Activated T-cell treated with anti-CD3 and anti-CD28 coated beads, Interleukin-2, amount 50 U/mL, for 72 hours (primary cell): ENCODE measurements around the gene ZFPM1. TPM values are rescaled to one million over a fixed set of nuclear protein-coding genes. Genes with fewer than 3 reads are reported as not detected.

Experiments used
- ATAC-seq, 2 donors: fragments of 150-1000 bp; cut with Tn5 transposase; replicated peaks in 1 of 2; 2 replicates each; pipeline ENCODE4 v1.10.0; 2021; ENCODE audit warnings: moderate library complexity in 2 of 2, mild to moderate bottlenecking in 1 of 2
- DNase-seq, 2 donors: peaks; one replicate each; pipeline ENCODE4 v3.0.0; 2021 to 2022; ENCODE audit warnings: mixed read lengths in 1 of 2
- H3K27ac Mint-ChIP-seq: one replicate; pipeline ENCODE4 v1.8.0; 2022; ENCODE audit warnings: mild to moderate bottlenecking, moderate library complexity, mixed read lengths
- H3K27me3 Mint-ChIP-seq: one replicate; pipeline ENCODE4 v1.8.0; 2022; ENCODE audit warnings: low read depth, mixed read lengths
- H3K36me3 Mint-ChIP-seq, 2 donors: one replicate each; pipeline ENCODE4 v1.8.0; 2022; ENCODE audit warnings: mixed read lengths in 2 of 2, mild to moderate bottlenecking in 1 of 2; ENCODE audit not compliant: insufficient read depth in 2 of 2
- H3K4me1 Mint-ChIP-seq: one replicate; pipeline ENCODE4 v1.8.0; 2022; ENCODE audit warnings: low read depth, mixed read lengths
- H3K4me3 Mint-ChIP-seq, 2 donors: one replicate each; pipeline ENCODE4 v1.8.0; 2022; ENCODE audit warnings: mild to moderate bottlenecking in 2 of 2, mixed read lengths in 2 of 2, moderate library complexity in 2 of 2
- H3K9me3 Mint-ChIP-seq, 2 donors: one replicate each; pipeline ENCODE4 v1.8.0; 2022; ENCODE audit warnings: mixed read lengths in 2 of 2
- total RNA-seq, 2 donors: library from RNA; stranded (reverse); gene quantifications; one replicate each; pipeline ENCODE4 v1.2.3, GENCODE V29; 2022

ZFPM1 gene
- total RNA-seq, 2 donors from 2014 or later = 12.2 to 13.8 TPM

GRCh38 chr16:88494335-88495154 is 41.5 kb downstream of the ZFPM1 start:
- Mint-ChIP-seq H3K4me1 (no peaks in the 10 kb centered on the region), H3K36me3 (no peaks in the 10 kb centered on the region), H3K4me3 (no peak overlapping the region), H3K27me3 (no peaks in the 10 kb centered on the region), H3K27ac (no peak overlapping the region), H3K9me3 (no peaks in the 10 kb centered on the region)
- DNase-seq (no peak), ATAC-seq (no peak)

GRCh38 chr16:88495268-88495772 is 42.2 kb downstream of the ZFPM1 start:
- Mint-ChIP-seq H3K9me3 (no peaks in the 10 kb centered on the region), H3K4me3 (no peak overlapping the region), H3K36me3 (no peaks in the 10 kb centered on the region), H3K27me3 (no peaks in the 10 kb centered on the region), H3K4me1 (no peaks in the 10 kb centered on the region), H3K27ac (no peak overlapping the region)
- ATAC-seq = no peak
- DNase-seq = no peak

- Mint-ChIP-seq H3K4me3 (no peak overlapping the region), H3K36me3 (no peaks in the 10 kb centered on the region), H3K4me1 (no peaks in the 10 kb centered on the region), H3K27ac (no peak overlapping the region), H3K9me3 (no peaks in the 10 kb centered on the region), H3K27me3 (no peaks in the 10 kb centered on the region)
- DNase-seq (no peak), ATAC-seq (no peak)
Observed at GRCh38 chr16:88497561-88498462, 44.7 kb downstream of the ZFPM1 start.

GRCh38 chr16:88498576-88499208 is 45.6 kb downstream of the ZFPM1 start:
- ATAC-seq (no peak), DNase-seq (no peak)
- Mint-ChIP-seq H3K4me3 (no peak overlapping the region), H3K9me3 (no peaks in the 10 kb centered on the region), H3K27me3 (no peaks in the 10 kb centered on the region), H3K4me1 (no peaks in the 10 kb centered on the region), H3K36me3 (no peaks in the 10 kb centered on the region), H3K27ac (no peak overlapping the region)

GRCh38 chr16:88499292-88499691 is 46.2 kb downstream of the ZFPM1 start:
- DNase-seq (no peak), ATAC-seq (no peak)
- no peaks in the 10 kb centered on the region for H3K27me3 Mint-ChIP-seq
- H3K4me1 Mint-ChIP-seq = no peaks in the 10 kb centered on the region
- no peaks in the 10 kb centered on the region for H3K9me3 Mint-ChIP-seq
- no peak overlapping the region for H3K4me3 Mint-ChIP-seq
- H3K27ac Mint-ChIP-seq = no peak overlapping the region
- no peaks in the 10 kb centered on the region for H3K36me3 Mint-ChIP-seq

- Mint-ChIP-seq H3K4me1 (no peaks in the 10 kb centered on the region), H3K36me3 (no peaks in the 10 kb centered on the region), H3K27me3 (no peaks in the 10 kb centered on the region), H3K9me3 (no peaks in the 10 kb centered on the region), H3K4me3 (no peak overlapping the region), H3K27ac (no peak overlapping the region)
- DNase-seq (no peak), ATAC-seq (no peak)
Observed at GRCh38 chr16:88499836-88500251, 46.8 kb downstream of the ZFPM1 start.

- Mint-ChIP-seq H3K9me3 (no peaks in the 10 kb centered on the region), H3K27me3 (no peaks in the 10 kb centered on the region), H3K4me1 (no peaks in the 10 kb centered on the region), H3K27ac (no peak overlapping the region), H3K4me3 (no peak overlapping the region), H3K36me3 (no peaks in the 10 kb centered on the region)
- DNase-seq (no peak), ATAC-seq (no peak)
Observed at GRCh38 chr16:88500255-88500661, 47.2 kb downstream of the ZFPM1 start.

- ATAC-seq = no peak
- no peak overlapping the region for H3K4me3 Mint-ChIP-seq
- no peaks in the 10 kb centered on the region for H3K36me3 Mint-ChIP-seq
- no peaks in the 10 kb centered on the region for H3K4me1 Mint-ChIP-seq
- H3K27ac Mint-ChIP-seq = no peak overlapping the region
- no peak for DNase-seq
- H3K27me3 Mint-ChIP-seq = no peaks in the 10 kb centered on the region
- no peaks in the 10 kb centered on the region for H3K9me3 Mint-ChIP-seq
Observed at GRCh38 chr16:88502371-88502770, 49.3 kb downstream of the ZFPM1 start.

GRCh38 chr16:88502776-88503280 is 49.7 kb downstream of the ZFPM1 start:
- Mint-ChIP-seq H3K4me3 (no peak overlapping the region), H3K36me3 (no peaks in the 10 kb centered on the region)

GRCh38 chr16:88503374-88503770 is 50.3 kb downstream of the ZFPM1 start:
- no peaks in the 10 kb centered on the region for H3K27me3 Mint-ChIP-seq
- DNase-seq (no peak), ATAC-seq (no peak)
- no peak overlapping the region for H3K4me3 Mint-ChIP-seq
- no peaks in the 10 kb centered on the region for H3K9me3 Mint-ChIP-seq
- no peaks in the 10 kb centered on the region for H3K4me1 Mint-ChIP-seq
- H3K36me3 Mint-ChIP-seq = no peaks in the 10 kb centered on the region
- no peak overlapping the region for H3K27ac Mint-ChIP-seq

More at GRCh38 chr16:88502776-88503280, 49.7 kb downstream of the ZFPM1 start:
- no peaks in the 10 kb centered on the region for H3K27me3 Mint-ChIP-seq
- H3K4me1 Mint-ChIP-seq = no peaks in the 10 kb centered on the region
- H3K27ac Mint-ChIP-seq = no peak overlapping the region
- ATAC-seq (no peak), DNase-seq (no peak)
- H3K9me3 Mint-ChIP-seq = no peaks in the 10 kb centered on the region

- no peak overlapping the region for H3K27ac Mint-ChIP-seq
- ATAC-seq (no peak), DNase-seq (no peak)
- H3K4me1 Mint-ChIP-seq = no peaks in the 10 kb centered on the region
- no peaks in the 10 kb centered on the region for H3K36me3 Mint-ChIP-seq
- H3K9me3 Mint-ChIP-seq = no peaks in the 10 kb centered on the region
- no peak overlapping the region for H3K4me3 Mint-ChIP-seq
- no peaks in the 10 kb centered on the region for H3K27me3 Mint-ChIP-seq
Observed at GRCh38 chr16:88503771-88504488, 50.9 kb downstream of the ZFPM1 start.
